HFFc6 (cell line): ENCODE results near the gene GXYLT2. TPM values are rescaled to one million over a fixed set of nuclear protein-coding genes. Genes with fewer than 3 reads are reported as not detected.

Source experiments
- DNase-seq: peaks from one replicate; pipeline ENCODE4 v3.0.0-alpha.2; 2018
- H3K27ac Mint-ChIP-seq: 2 replicates; pipeline ENCODE4 v1.8.0; 2020; ENCODE audit warnings: mild to moderate bottlenecking, mixed read lengths
- H3K27me3 Mint-ChIP-seq: 2 replicates; pipeline ENCODE4 v1.8.0; 2021; ENCODE audit warnings: mild to moderate bottlenecking, moderate library complexity, mixed read lengths; ENCODE audit not compliant: insufficient read depth
- H3K36me3 Mint-ChIP-seq: 2 replicates; pipeline ENCODE4 v1.8.0; 2021; ENCODE audit warnings: low read depth, mixed read lengths
- H3K4me1 Mint-ChIP-seq: 2 replicates; pipeline ENCODE4 v1.8.0; 2020; ENCODE audit warnings: low read depth, mixed read lengths
- H3K4me3 Mint-ChIP-seq: 2 replicates; pipeline ENCODE4 v1.8.0; 2020; ENCODE audit warnings: mild to moderate bottlenecking, moderate library complexity, mixed read lengths
- H3K9me3 Mint-ChIP-seq: 2 replicates; pipeline ENCODE4 v1.8.0; 2020; ENCODE audit warnings: mild to moderate bottlenecking, mixed read lengths
- CTCF ChIP-seq: fragments of 200-600 bp; sonication (generic); IDR thresholded peaks from 2 replicates; pipeline ENCODE4 v1.5.0; 2021; ENCODE audit warnings: antibody characterized with exemption, mild to moderate bottlenecking
- long read RNA-seq: library from polyadenylated mRNA; unstranded; transcript quantifications from one replicate; pipeline ENCODE4 v2.0.0, GENCODE V29; 2019
- total RNA-seq, 6 experiments: library from RNA; stranded (reverse); fragmentation: NEBNext Ultra II Directional; extraction: Animal tissue kit (Norgen Biotek cat#: 25700); gene quantifications; 2 replicates in 1 of 6; 3 replicates in 5 of 6; pipeline ENCODE4 v1.2.3, GENCODE V29; 2021

GXYLT2 gene
- 1 to 10 TPM; 2.0 to 4.2 (median 2.8) TPM for total RNA-seq
- long read RNA-seq, partial matches to known transcripts = 0 of 1 reads
- long read RNA-seq, other reads (novel, unspliced or antisense) = 1 of 1 reads

GRCh38 chr3:72887705-72888545 lies at the start of gene GXYLT2:
Gene GXYLT2, plus strand, starts transcription at chr3:72888046. Its CDS starts 188 bp downstream, at chr3:72888234.
- peak within 1 kb of the TSS; percentile 86 for H3K4me3 Mint-ChIP-seq
- DNase-seq = peak; percentile 33
- no peak for TF ChIP-seq CTCF
- peaks cover 58% of the 10 kb centered on the region for H3K4me1 Mint-ChIP-seq
- H3K9me3 Mint-ChIP-seq = peaks cover 5% of the 10 kb centered on the region; the same call in 1 of the 2 replicates
- H3K27ac Mint-ChIP-seq = no peak within 1 kb of the TSS
- peaks cover 17% of the 10 kb centered on the region for H3K27me3 Mint-ChIP-seq
- peaks cover 5% of the 10 kb centered on the region for H3K36me3 Mint-ChIP-seq

- H3K27me3 Mint-ChIP-seq = no peaks in the 10 kb centered on the region; the same call in 1 of the 2 replicates
- H3K9me3 Mint-ChIP-seq = no peaks in the 10 kb centered on the region
- no peak overlapping the region for H3K27ac Mint-ChIP-seq
- peaks cover 10% of the 10 kb centered on the region for H3K36me3 Mint-ChIP-seq
- no peak for DNase-seq
- peaks cover 4% of the 10 kb centered on the region for H3K4me1 Mint-ChIP-seq
- H3K4me3 Mint-ChIP-seq = no peak overlapping the region
- no peak for TF ChIP-seq CTCF
These were observed 48.8 kb upstream of the GXYLT2 start for GRCh38 chr3:72839057-72839456.

- no peak for TF ChIP-seq CTCF
- Mint-ChIP-seq H3K27me3 (no peaks in the 10 kb centered on the region), H3K4me3 (no peak overlapping the region), H3K9me3 (no peaks in the 10 kb centered on the region), H3K27ac (no peak overlapping the region; the same call in 1 of the 2 replicates), H3K36me3 (no peaks in the 10 kb centered on the region), H3K4me1 (peaks cover 43% of the 10 kb centered on the region)
- DNase-seq = peak; percentile 6
These were observed 43.3 kb upstream of the GXYLT2 start for GRCh38 chr3:72844436-72844993.

- Mint-ChIP-seq H3K27me3 (no peaks in the 10 kb centered on the region; the same call in 1 of the 2 replicates), H3K4me3 (peak overlapping the region; percentile 94)
These were observed 41.7 kb upstream of the GXYLT2 start for GRCh38 chr3:72846166-72846565.

GRCh38 chr3:72847282-72847681 lies 40.6 kb upstream of the GXYLT2 start:
- H3K36me3 Mint-ChIP-seq = no peaks in the 10 kb centered on the region
- peak overlapping the region; percentile 74 for H3K27ac Mint-ChIP-seq
- H3K4me3 Mint-ChIP-seq = peak overlapping the region; percentile 94
- TF ChIP-seq CTCF = no peak
- no peaks in the 10 kb centered on the region; the same call in 1 of the 2 replicates for H3K27me3 Mint-ChIP-seq
- H3K9me3 Mint-ChIP-seq = no peaks in the 10 kb centered on the region
- H3K4me1 Mint-ChIP-seq = peaks cover 43% of the 10 kb centered on the region
- DNase-seq = no peak

More at GRCh38 chr3:72846166-72846565, 41.7 kb upstream of the GXYLT2 start:
- H3K36me3 Mint-ChIP-seq = no peaks in the 10 kb centered on the region
- no peak overlapping the region for H3K27ac Mint-ChIP-seq
- H3K4me1 Mint-ChIP-seq = peaks cover 43% of the 10 kb centered on the region
- no peak for DNase-seq
- no peak for TF ChIP-seq CTCF
- H3K9me3 Mint-ChIP-seq = no peaks in the 10 kb centered on the region
